HG03521 (cell line): ENCODE measurements around the gene KATNA1.

Experiments
- ATAC-seq: cut with Tn5 transposase; IDR thresholded peaks from one replicate; pipeline ENCODE4 v1.9.1; 2021; ENCODE audit warnings: mild to moderate bottlenecking, moderate library complexity; ENCODE audit not compliant: unreplicated experiment

Gene KATNA1

GRCh38 chr6:149545258-149545753, 103.2 kb downstream of the KATNA1 start:
- ATAC-seq, result peak; percentile 26
